ENCODE measurements around the gene CNOT6.
"Not testable (repeated sequence)": the region's sequence is repeated elsewhere in the genome, so short reads cannot be mapped to it uniquely, and the experiment has no call there.

The CNOT6 gene

GRCh38 chr5:180494060-180494509, at the start of gene CNOT6:
CNOT6 (plus strand) TSS chr5:180494379; CDS start chr5:180529277, 34,898 bp downstream.
- peak; percentile 91 for DNase-seq (ENCODE audit: low read depth)

GRCh38 chr5:180454752-180455151, 39.4 kb upstream of the CNOT6 start:
- DNase-seq (ENCODE audit: low read depth) = no peak

- DNase-seq (ENCODE audit: low read depth) = no peak
Observed at GRCh38 chr5:180455872-180456271, 38.3 kb upstream of the CNOT6 start.

GRCh38 chr5:180456792-180457191, 37.4 kb upstream of the CNOT6 start:
- no peak for DNase-seq (ENCODE audit: low read depth)

- not testable (repeated sequence) for DNase-seq (ENCODE audit: low read depth)
Observed at GRCh38 chr5:180458852-180459673, 35.1 kb upstream of the CNOT6 start.

GRCh38 chr5:180459674-180460142, 34.5 kb upstream of the CNOT6 start:
- DNase-seq (ENCODE audit: low read depth) = not testable (repeated sequence)

GRCh38 chr5:180460834-180461233, 33.3 kb upstream of the CNOT6 start:
- no peak for DNase-seq (ENCODE audit: low read depth)

- DNase-seq (ENCODE audit: low read depth) = no peak
Observed at GRCh38 chr5:180461303-180461702, 32.9 kb upstream of the CNOT6 start.

GRCh38 chr5:180463216-180463900, 30.8 kb upstream of the CNOT6 start:
- DNase-seq (ENCODE audit: low read depth) = no peak

- DNase-seq (ENCODE audit: low read depth) = no peak
Observed at GRCh38 chr5:180463916-180464602, 30.1 kb upstream of the CNOT6 start.

GRCh38 chr5:180464603-180464970, 29.6 kb upstream of the CNOT6 start:
- no peak for DNase-seq (ENCODE audit: low read depth)

GRCh38 chr5:180465052-180465451, 29.1 kb upstream of the CNOT6 start:
- not testable (repeated sequence) for DNase-seq (ENCODE audit: low read depth)

- no peak for DNase-seq (ENCODE audit: low read depth)
Observed at GRCh38 chr5:180466316-180466715, 27.9 kb upstream of the CNOT6 start.

GRCh38 chr5:180467028-180467975, 26.9 kb upstream of the CNOT6 start:
- no peak for DNase-seq (ENCODE audit: low read depth)

- DNase-seq (ENCODE audit: low read depth) = no peak
Observed at GRCh38 chr5:180467989-180468731, 26.0 kb upstream of the CNOT6 start.

GRCh38 chr5:180468732-180469585, 25.2 kb upstream of the CNOT6 start:
- DNase-seq (ENCODE audit: low read depth) = no peak

GRCh38 chr5:180469586-180469865, 24.7 kb upstream of the CNOT6 start:
- DNase-seq (ENCODE audit: low read depth) = no peak

- no peak for DNase-seq (ENCODE audit: low read depth)
Observed at GRCh38 chr5:180469866-180470265, 24.3 kb upstream of the CNOT6 start.

GRCh38 chr5:180470361-180470760, 23.8 kb upstream of the CNOT6 start:
- no peak for DNase-seq (ENCODE audit: low read depth)

GRCh38 chr5:180470966-180471582, 23.1 kb upstream of the CNOT6 start:
- DNase-seq (ENCODE audit: low read depth) = peak; percentile 49

All from activated T-cell treated with anti-CD3 and anti-CD28 coated beads for 1 hour (primary cell).